Tibial nerve (tissue), 4 donors: ENCODE measurements around the gene ERI2. TPM values are rescaled to one million over a fixed set of nuclear protein-coding genes. Genes with fewer than 3 reads are reported as not detected.

Experiments used
- DNase-seq, 2 donors: peaks; one replicate each; pipeline ENCODE4 v3.0.0-alpha.2; 2019; ENCODE audit warnings: low spot score in 2 of 2
- H3K27ac ChIP-seq, 4 donors: fragments of 200-600 bp; sonication (generic) in 3 of 4; one replicate each; pipeline ENCODE4 v1.5.1; 2017 to 2019; ENCODE audit warnings: mild to moderate bottlenecking in 1 of 4
- H3K27me3 ChIP-seq, 2 donors: fragments of 200-600 bp; sonication (generic) in 1 of 2; one replicate each; pipeline versions ENCODE4 v1.5.1 to v1.6.0; 2017 to 2019
- H3K36me3 ChIP-seq, 3 donors: fragments of 200-600 bp; sonication (generic); one replicate each; pipeline ENCODE4 v1.5.1; 2018 to 2019
- H3K4me1 ChIP-seq, 4 donors: fragments of 200-600 bp; sonication (generic) in 3 of 4; one replicate each; pipeline ENCODE4 v1.5.1; 2017 to 2019
- H3K4me3 ChIP-seq, 4 donors: fragments of 200-600 bp; sonication (generic) in 3 of 4; one replicate each; pipeline ENCODE4 v1.5.1; 2017 to 2019; ENCODE audit warnings: mild to moderate bottlenecking in 1 of 4, moderate library complexity in 1 of 4
- H3K9me3 ChIP-seq, 4 donors: fragments of 200-600 bp; sonication (generic) in 3 of 4; one replicate each; pipeline ENCODE4 v1.5.1; 2017 to 2019
- EP300 ChIP-seq, 2 donors: sonication (generic); formaldehyde crosslinking; IDR thresholded peaks; one replicate each; pipeline ENCODE4 v1.6.1; 2017; ENCODE audit warnings: antibody characterized with exemption in 2 of 2, mild to moderate bottlenecking in 1 of 2
- POLR2A ChIP-seq, 2 donors: fragments of 450-650 bp; IDR thresholded peaks; one replicate each; pipeline ENCODE4 v1.6.1; 2017; ENCODE audit warnings: antibody characterized with exemption in 2 of 2, mild to moderate bottlenecking in 2 of 2, moderate library complexity in 2 of 2
- WGBS, 2 donors: methylation state at CpG; one replicate each; pipeline ENCODE4 v1.1.5; 2018; 5-methylcytosine and 5-hydroxymethylcytosine counted together
- total RNA-seq, 4 donors: library from RNA; depleted of rRNA; stranded (reverse); fragments of >200 nt; gene quantifications; one replicate each; pipeline ENCODE4 v1.1.0, GENCODE V29; 2016
- TF ChIP-seq, protein P1 (sequence below), 5 experiments: fragments of 200-600 bp in 3 of 5; fragments of 450-650 bp in 2 of 5; sonication (generic) in 3 of 5; IDR thresholded peaks; one replicate each; pipeline ENCODE4 v1.5.1; 2016 to 2019; ENCODE audit warnings: antibody characterized with exemption in 5 of 5, mild to moderate bottlenecking in 3 of 5, moderate library complexity in 2 of 5

The ERI2 gene
- total RNA-seq, 4 donors from 2014 or later = 7.8 to 29.7 (median 19.0) TPM

DNA sequence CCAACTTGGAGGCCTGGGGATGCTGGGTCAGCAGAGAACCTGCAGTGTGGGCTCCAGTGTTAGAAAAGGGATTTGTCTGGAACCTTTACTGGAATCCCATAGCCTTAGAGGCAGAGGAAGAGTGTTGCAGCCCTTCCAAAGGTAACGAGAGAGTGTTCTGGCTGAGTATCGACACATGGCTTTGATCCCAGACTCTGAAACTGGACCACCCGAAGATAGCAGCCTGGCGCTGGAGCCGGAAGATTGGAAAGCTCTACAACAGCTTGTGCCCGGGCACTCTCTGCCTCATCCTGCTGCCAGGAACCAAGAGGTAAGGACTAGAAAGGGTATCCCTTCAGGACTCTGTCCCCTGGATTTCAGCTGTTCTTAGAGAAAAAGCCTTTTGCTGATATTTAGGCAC, 39.8 kb upstream of the ERI2 start:
- Histone ChIP-seq H3K27me3 (no peaks in the 10 kb centered on the region), H3K9me3 (no peaks in the 10 kb centered on the region), H3K27ac (no peak overlapping the region), H3K36me3 (no peaks in the 10 kb centered on the region), H3K4me3 (no peak overlapping the region), H3K4me1 (peaks cover 0 to 20% (median 11%) of the 10 kb centered on the region in 4 donors)
- DNase-seq = no peak
- 91 to 94% methylated on average over 6 of the region's 6 CpGs for WGBS, 2 donors
- TF ChIP-seq, protein P1, sequence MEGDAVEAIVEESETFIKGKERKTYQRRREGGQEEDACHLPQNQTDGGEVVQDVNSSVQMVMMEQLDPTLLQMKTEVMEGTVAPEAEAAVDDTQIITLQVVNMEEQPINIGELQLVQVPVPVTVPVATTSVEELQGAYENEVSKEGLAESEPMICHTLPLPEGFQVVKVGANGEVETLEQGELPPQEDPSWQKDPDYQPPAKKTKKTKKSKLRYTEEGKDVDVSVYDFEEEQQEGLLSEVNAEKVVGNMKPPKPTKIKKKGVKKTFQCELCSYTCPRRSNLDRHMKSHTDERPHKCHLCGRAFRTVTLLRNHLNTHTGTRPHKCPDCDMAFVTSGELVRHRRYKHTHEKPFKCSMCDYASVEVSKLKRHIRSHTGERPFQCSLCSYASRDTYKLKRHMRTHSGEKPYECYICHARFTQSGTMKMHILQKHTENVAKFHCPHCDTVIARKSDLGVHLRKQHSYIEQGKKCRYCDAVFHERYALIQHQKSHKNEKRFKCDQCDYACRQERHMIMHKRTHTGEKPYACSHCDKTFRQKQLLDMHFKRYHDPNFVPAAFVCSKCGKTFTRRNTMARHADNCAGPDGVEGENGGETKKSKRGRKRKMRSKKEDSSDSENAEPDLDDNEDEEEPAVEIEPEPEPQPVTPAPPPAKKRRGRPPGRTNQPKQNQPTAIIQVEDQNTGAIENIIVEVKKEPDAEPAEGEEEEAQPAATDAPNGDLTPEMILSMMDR (IDR thresholded peaks at IDR 0.05) = no peak
- no peak for TF ChIP-seq EP300 (IDR thresholded peaks at IDR 0.05)
- TF ChIP-seq POLR2A (IDR thresholded peaks at IDR 0.05) = no peak

DNA sequence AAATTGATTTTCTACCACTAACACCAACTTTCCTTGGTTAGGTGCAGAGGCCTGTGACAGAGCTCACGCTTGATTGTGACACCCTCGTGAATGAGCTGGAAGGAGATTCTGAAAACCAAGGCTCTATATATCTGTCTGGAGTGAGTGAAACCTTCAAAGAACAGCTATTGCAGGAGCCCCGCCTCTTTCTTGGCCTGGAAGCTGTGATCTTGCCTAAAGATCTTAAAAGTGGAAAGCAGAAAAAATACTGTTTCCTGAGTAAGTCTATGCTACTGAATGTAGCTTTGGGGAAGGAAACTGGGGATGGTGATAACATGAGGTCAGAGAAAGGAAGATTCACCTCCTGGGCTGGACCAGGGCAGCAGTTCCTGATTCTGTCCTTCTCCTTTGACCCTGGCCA, 38.3 kb upstream of the ERI2 start:
- no peak for TF ChIP-seq EP300 (IDR thresholded peaks at IDR 0.05)
- TF ChIP-seq POLR2A (IDR thresholded peaks at IDR 0.05) = no peak
- TF ChIP-seq, protein P1 (IDR thresholded peaks at IDR 0.05) = no peak

DNA sequence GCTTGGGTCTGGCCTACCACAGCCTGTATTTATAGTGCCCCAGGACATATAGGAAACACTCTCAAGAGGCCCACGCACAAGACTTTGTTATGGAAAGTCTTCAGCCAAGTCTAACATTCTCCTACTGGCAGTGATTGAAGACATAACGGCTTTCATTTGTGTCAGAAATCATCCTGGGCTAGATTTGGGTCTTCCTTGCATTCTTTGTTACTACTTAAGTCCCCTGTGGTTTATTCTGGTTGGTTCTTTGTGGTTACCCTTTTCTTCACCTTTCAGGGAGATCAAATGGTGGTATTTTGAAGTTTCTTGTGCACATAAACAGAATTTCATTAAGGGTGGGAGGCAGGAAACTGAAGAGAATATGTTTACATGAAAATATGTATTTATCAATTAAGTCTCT, 37.8 kb upstream of the ERI2 start:
- 66 to 82% methylated on average over 2 of the region's 2 CpGs for WGBS, 2 donors
- Histone ChIP-seq H3K4me3 (no peak overlapping the region), H3K27me3 (no peaks in the 10 kb centered on the region), H3K27ac (peak overlapping the region in 1 of 4 donors; percentile 28), H3K36me3 (peaks cover 0 to 7% (median 0%) of the 10 kb centered on the region in 3 donors), H3K4me1 (peaks cover 0 to 5% (median 0%) of the 10 kb centered on the region in 4 donors), H3K9me3 (no peaks in the 10 kb centered on the region)
- DNase-seq = no peak
- TF ChIP-seq EP300 (IDR thresholded peaks at IDR 0.05) (no peak), POLR2A (IDR thresholded peaks at IDR 0.05) (no peak)
- TF ChIP-seq, protein P1 (IDR thresholded peaks at IDR 0.05) = no peak

More for the DNA sequence above, 38.3 kb upstream of the ERI2 start:
- Histone ChIP-seq H3K4me3 (no peak overlapping the region), H3K27ac (no peak overlapping the region), H3K36me3 (peaks cover 0 to 7% (median 0%) of the 10 kb centered on the region in 3 donors), H3K9me3 (no peaks in the 10 kb centered on the region), H3K27me3 (no peaks in the 10 kb centered on the region), H3K4me1 (peaks cover 0 to 6% (median 0%) of the 10 kb centered on the region in 4 donors)
- 79 to 89% methylated on average over 3 of the region's 3 CpGs for WGBS, 2 donors
- DNase-seq = no peak

DNA sequence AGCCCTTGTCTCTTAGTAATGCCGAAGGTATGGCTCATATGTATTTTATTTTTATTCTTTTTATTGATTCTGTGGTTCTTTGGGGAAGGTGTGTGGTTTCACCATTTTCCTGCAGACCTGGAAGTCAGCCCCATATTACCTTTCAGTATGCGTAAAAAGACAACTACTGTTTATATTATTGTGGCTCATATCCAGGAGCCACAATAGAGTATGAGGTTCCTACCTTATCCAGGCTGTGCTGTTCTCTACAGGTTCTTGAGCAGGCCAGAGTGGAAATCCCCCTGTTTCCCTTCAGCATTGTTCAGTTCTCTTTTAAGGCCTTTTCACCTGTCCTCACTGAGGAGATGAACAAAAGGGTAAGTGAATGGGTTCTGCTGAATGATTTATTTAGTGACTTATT, 33.2 kb upstream of the ERI2 start:
- Histone ChIP-seq H3K27me3 (no peaks in the 10 kb centered on the region), H3K4me1 (no peaks in the 10 kb centered on the region), H3K4me3 (no peak overlapping the region), H3K27ac (no peak overlapping the region), H3K9me3 (peaks cover 0 to 10% (median 0%) of the 10 kb centered on the region in 4 donors), H3K36me3 (peaks cover 0 to 40% (median 0%) of the 10 kb centered on the region in 3 donors)
- TF ChIP-seq POLR2A (IDR thresholded peaks at IDR 0.05) = no peak
- no peak for TF ChIP-seq EP300 (IDR thresholded peaks at IDR 0.05)
- TF ChIP-seq, protein P1 (IDR thresholded peaks at IDR 0.05) = no peak
- DNase-seq = no peak
- 92 to 96% methylated on average over 2 of the region's 2 CpGs for WGBS, 2 donors

DNA sequence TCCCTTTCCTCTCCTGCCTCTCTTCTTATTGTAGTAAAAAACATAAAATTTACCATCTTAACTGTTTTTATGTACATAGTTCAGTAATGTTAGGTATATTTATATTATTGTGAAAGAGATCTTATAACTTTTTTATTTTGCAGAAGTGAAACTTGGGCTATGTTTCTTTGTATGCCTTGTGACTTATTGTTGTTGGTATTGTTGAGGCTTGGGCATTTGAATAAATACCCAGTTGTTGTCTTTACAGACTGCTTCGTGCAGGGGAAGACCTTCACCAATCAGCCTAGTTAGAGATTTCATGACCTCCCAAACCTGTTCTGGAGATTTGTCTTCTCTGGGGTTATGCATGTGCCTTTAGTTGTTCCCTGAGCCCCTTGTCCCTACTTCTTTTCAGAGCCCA, 32.0 kb upstream of the ERI2 start:
- no peak for DNase-seq
- Histone ChIP-seq H3K27me3 (no peaks in the 10 kb centered on the region), H3K4me3 (no peak overlapping the region), H3K9me3 (peaks cover 0 to 10% (median 0%) of the 10 kb centered on the region in 4 donors), H3K27ac (no peak overlapping the region), H3K4me1 (no peaks in the 10 kb centered on the region), H3K36me3 (peaks cover 0 to 51% (median 0%) of the 10 kb centered on the region in 3 donors)
- 74 to 81% methylated on average over 1 of the region's 1 CpG for WGBS, 2 donors
- TF ChIP-seq EP300 (IDR thresholded peaks at IDR 0.05) = no peak
- no peak for TF ChIP-seq POLR2A (IDR thresholded peaks at IDR 0.05)
- TF ChIP-seq, protein P1 (IDR thresholded peaks at IDR 0.05) = no peak
